GM21367 (cell line): ENCODE results near the gene FOXA1.

Source experiments
- ATAC-seq: cut with Tn5 transposase; IDR thresholded peaks from one replicate; pipeline ENCODE4 v1.9.1; 2021; ENCODE audit not compliant: unreplicated experiment

The FOXA1 gene

DNA sequence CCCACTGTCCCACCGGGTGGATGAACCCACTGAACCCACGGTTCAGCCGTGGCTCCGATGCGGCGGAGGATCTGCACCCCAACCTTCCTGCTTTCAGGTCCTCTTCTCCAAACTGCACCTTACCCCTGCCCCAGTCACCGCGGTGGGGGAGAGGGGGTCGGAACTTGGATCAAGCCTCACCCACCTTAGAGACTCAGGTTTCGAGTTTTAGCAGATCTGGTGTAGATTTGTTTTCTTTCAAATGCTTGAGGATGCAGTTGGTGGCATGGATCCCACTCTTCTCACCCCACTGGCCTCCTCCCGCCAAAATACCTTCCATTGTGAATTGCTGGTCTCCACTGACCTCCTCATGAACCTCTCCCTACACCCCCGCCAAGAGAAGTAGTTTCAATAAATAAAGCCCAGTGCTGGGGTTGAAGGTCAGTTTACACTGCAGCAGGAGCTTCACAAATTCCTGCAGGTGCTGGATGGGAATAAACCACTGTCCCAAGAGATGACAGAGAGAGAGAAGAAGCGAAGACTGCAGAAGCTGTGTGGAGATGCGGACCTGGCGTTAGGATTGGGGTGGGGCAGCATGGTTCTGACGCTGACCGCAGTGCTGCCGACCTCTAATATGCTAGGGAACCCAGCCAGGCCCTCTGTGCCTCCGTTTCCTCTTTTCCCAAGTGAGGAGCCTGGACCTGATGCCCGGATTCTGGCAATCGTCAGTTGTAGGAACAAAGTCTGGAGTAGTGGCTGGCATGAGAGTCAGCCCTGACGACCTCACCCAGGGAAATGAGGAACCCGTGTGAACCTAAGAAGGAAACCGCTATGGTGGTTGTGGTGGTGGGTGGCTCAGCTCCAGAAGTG is 7.8 kb upstream of the FOXA1 start:
- ATAC-seq = no peak

DNA sequence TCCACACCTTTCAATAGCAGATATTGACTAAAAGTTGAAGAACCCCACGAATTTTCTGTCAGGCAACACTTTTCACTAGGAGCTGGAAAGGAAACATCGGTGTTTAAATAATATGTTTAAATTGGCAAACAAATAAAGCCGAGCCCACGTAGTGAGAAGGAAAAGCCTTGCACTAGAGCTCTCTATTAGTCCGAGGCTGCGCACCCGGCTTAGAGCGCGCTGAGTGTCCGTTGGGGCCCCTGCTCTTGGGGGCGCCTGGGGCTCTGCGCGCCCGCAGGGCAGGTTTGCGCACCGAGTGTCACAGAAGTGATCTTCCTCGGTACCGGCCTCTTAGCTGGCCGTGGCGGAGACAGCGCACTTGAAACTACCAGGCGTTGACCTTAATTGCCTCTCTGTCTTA is 6.8 kb upstream of the FOXA1 start:
- no peak for ATAC-seq

DNA sequence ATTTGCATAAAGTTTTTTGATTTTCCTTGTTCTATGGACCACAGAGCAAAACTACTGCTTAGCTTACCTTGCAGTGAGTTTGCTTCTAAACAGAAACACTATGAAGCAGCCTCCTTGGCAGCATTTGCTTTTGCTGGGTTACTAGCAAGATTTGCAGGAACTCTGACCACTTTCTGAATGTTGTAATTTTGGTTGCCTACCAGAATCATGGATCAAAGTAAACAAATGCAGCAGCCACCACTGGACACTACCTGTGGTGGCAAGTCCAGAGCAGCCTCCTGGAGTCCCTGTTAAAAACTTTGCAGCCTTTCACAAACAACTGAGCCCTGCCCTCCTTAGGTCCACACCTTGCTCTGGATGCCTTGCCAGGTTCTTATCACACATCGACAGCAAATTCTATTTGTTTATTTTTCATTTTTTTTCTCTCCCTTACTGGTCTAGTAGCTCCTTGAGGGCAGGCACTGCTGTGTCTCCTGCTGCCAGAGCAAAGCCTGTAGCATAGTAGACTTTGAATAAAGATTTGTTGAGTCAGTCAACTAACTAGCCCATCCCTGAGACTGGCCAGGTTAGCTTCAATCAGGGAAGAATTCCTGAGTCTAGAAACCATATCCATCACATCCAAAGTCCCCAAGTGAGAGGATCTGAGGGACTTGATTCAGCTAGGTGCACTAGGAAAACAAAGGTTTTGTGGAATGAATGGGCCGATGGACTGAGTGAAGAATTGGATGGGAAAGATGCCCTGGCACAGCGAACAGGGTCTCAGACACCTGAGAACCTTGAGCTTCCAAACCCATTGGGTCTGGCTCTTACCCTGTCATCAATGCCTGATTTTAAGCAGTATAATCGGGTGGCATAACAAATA is 6.1 kb upstream of the FOXA1 start:
- no peak for ATAC-seq

DNA sequence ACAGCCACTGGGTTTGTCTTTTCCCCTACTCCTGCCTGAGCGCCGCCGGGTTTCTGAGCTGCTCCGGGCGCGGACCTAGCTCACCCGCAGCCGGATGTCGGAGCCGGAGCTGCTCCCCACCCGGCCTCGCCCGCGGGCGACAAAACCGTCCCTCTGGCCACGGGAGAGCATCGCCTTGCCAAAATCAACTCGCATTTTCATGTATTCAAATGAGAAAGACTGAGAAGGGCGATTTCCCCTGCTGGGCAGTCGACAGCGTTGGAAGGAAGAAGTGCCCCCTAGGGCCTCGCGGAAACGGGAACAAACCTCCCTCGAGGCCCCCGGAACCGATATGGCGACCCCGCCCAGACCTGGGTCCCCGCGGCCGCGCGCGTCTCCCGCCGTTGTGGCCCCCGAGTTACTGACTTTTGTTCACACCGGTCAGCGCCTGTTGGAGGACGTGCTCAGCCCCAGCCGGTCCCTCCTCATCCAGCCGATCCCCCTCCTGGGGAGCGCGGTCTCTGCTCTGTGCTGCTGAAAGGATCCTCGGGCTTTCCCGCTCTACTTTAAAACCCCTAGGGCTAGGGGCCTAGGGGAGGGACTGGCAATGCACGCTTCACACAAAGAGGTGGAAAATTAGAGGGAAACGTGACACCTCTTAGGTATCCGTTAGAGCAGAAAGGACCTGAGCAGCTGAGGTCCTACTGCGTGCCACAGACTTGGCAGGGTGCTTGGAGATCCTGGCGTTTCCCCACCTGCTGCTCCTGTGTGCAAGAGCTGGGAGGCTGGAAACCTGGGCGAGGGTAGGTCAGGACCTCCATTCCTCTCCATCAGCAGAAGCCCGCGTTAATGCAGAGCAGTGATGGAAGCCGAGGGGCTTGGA is 4.7 kb upstream of the FOXA1 start:
- ATAC-seq = no peak

DNA sequence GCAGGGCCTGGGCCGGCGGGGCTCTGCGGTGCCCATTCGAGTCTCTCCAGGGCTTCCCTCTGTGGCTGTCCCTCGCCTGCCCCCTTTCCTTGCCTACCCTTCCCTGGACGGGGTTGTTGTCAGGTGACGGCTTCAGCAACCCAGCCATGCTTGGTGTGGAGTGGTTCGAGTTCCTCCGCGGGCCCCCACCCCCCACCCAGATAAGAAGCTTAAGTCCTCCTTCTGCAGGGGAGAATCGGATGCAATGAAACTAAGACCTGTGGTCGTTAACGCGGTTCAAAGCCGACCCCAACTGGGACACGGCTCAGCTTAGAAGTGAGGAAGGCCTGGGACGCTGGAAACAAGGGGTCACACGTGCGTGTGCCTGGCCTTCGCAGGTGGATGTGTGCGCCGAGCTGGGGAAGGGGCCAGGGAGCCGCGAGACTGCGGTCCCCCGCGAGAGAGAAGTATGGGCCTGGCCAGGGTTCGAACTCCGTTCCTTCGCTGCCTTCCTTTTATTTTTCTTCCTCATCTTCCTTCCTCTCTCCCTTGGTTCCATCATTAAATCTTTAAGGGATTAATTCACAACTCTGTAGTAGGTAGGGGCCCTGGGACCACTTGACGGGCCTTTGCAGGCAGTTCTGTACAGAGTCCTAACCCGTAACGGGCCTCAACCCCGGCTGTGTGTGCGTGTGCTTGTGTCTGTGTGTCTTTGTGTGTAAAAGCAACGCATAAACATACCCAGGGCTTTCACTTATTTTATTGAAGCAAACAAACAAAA is 3.9 kb upstream of the FOXA1 start:
- ATAC-seq = no peak

DNA sequence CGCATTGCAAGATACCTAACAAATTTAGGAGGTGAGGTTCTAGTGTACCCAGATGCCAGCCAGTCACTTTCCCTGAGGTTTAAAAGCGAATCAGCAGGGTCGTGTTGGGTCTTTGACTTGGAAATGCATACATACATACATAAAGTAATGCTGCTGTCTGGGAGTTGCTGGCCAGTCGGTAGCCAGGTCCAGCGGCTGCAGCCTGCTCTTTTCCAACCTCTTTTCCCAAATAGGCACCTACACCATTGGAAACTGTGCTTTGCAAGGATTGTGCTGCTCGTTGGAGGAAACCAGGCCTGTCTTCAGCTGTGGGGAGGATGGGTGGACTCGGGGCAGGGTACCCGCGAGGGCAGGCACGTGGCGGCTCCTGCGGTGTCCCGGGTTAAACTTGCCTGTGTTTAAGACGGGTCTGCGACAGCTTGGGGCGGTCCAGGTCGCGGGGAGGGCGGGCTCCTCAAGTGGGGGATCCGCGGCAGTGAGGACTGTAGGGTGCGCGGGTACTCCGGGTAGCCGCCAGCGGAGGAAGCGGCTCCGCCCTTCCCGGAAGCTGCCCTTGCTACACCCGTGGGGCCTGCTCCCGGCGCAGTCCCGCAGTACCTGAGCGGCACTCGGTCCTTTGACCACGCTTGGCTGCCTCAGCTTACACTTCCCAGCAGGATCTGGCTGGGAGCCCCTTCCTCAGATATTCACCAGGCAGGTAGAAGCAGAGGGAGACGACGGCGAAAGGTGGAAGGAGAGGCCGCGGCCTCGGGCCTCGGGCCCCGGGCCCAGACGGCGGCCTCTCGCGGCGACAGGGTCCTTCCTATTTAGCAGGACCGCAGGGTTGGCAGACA is 3.1 kb upstream of the FOXA1 start:
- no peak for ATAC-seq

DNA sequence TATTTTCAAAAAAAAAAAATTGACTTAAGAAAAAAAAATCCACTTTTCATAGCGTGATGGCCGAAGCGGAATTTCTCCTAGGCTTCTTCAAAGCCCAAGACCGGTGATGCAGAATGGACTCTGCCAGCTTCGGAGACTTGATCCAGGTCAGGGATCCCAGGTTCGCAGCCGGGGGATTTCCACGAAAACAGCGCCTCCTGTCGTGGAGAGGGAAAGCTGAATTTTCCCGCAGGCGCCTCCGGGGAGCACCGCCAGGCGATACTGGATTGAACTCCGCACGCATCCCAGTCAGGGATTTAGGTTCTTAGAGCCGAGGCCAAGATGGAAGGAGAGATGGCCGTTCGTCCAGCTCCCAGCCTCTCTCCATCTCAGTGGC is 2.5 kb upstream of the FOXA1 start:
- ATAC-seq = no peak

DNA sequence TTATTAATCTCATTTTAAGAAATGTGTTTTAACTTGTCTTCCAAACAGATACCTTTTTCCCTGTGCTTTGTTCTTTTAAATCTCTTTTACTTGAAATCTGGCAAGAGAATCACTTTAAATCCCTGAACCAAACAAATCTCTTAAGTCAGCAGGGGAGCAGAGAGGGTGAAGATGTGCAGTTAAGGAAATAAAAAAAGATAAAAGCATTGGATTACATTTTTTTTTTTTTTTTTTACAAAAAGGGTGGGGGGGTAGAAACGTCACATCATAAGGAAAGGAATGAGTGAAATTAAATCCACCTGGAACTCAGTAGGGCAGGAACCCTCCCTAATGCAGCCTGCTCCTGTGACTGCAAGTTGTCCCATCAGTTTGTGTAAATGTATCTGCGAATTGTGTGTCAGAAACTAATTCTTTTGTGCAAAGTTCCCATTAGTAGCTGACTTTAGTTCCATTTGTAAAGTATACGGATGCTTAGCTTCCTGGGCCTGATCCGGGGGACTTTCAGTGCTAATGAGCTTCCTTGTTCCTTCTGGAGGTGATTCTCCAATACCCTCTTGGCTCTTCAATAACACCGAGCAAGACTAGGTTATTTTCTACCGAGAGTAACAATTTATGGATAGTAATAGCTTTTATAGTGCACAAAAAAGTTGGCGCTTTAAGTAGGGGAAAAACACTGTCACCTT is 1.9 kb upstream of the FOXA1 start:
- ATAC-seq = no peak

DNA sequence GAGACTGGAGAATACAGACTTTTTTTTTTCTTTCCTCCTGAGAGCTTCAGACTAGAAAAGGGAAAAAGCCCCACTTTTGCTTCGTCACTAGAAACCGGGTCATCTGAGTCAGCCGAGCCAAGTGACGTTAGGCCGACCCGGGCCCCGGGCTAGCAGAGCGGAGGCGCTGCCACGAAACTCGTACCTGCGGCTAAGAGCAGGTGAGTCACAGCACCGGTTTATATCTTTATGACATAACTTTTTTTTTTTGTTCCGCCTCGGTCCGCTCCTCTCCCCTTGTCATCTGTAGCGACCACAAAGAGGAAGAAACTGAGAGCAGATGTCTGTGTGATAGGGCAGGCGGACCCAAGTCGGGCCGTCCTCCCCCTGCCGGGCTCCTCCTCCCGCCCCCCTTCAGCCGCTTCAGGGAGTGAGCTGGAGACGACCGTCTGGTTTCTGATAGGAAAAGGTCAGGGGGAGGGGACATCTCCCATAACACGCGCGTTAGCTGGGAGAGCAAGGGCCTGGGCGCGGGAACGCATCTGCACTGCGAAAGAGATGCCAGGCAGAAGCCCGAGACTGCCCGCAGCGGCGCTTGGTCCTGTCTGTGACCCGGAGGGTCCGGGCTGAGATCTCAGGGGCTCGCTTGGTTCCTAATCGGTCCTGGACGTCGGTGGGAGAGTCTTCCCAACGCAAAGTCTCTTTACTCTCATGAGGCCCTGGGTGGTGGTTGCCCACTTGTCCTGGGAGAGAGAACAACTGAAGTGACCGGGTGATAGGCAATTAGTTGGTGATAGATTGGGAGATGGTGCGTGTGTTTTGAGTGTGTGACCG is 966 bp upstream of the FOXA1 start:
- peak; percentile 61 for ATAC-seq

DNA sequence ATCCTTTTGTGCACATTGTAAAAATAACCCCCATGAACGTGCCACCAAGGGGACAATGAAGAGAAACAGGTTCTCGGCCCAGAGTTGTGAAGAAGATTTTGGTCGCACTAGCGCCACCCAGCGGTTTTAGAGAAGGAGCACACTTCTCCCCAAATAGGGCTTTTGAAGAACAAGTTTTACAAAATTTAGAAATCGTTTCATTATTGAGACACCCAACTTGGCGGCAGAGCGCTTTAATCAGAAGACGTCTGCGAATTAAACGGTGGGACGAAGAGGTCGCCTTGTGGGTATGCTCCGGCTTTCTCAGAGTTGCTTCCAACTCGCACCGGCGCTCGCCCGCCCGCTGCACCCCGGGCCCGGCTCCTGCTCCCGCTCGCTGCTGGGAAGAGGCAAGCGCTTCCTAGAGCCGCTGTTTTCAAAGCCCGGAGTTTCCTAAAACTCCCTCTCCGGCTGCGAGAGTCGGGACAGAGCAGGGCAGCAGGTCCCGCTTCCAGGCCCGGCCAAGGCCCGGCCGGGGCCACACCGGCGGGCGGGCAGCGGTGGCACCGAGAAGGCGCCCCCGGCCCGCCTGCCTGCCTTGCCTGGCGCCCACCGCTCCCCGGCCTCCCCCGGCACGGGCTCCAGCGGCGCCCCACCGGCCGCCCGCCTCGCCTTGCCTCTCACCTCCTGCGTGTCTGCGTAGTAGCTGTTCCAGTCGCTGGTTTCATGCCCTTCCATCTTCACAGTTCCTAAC is 645 bp downstream of the FOXA1 start:
- ATAC-seq = peak; percentile 42

DNA sequence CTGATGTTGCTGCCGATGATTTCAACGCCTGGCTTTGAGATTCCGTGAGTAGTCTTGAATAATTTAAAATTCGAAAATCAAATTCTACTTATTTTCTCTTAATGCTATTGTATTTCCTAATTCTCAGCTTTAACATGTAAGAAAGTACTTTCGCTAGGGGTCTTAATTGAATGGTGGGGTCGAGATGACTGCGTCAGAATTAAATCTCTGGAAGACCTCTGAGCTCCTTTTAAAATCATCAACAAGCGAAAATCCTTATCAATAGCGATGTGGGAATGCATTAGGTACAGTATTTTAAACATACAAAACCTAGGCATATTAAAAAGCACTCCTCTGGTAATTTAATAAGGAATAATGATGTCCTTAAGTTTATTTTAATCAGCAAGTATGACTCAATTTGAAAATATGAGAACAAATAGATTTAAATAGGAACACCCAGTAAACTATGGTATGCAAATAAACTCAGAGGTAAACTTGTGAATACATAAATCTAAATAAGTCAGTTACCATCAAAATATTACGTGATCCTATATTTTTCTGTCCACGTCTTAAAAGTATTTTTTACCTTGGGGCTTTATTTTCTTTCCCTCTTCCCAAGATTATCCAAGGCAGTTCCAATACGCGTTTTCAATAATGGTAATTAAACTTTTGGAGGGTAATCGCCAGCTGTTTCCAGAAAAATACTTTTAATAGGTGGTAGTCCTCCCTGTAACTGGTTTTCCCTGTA is 1.4 kb downstream of the FOXA1 start:
- no peak for ATAC-seq

DNA sequence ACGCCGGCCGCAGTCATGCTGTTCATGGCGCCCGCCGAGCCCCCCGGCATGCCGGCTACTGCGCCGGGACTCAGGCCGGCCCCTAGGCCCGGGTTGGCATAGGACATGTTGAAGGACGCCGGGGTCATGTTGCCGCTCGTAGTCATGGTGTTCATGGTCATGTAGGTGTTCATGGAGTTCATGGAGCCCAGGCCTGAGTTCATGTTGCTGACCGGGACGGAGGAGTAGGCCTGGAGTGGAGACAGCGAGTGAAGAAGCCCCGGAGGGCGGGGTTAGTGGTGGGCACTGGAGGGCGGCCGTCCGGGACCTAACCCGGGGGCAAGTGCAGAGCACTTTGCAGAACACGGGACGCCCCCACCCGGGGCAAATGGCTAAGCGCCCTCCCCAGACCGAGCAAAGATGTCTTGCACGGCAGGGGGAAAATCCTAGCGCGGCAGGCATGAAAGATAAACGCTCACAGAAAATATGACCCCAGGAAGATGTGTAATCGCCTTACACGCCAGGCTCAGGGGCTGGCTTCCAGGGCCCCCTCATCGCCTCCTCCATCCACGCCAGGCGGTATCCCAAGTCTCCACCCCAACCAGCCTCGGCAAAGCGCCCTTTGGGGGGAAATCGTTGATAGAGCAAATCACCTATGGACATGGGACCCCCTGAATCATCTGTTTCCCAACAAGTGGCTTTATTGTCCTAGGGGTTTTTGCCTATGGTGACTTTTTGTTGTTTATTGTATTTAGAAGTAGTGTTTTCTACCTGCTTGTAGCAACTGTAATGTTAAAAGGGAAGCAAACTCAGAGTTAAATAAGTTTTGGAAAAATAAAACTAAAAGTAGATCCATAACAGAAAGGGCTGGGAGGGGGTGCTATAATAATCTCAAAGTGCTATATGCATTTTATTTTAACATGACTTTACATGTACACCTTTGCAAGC is 2.3 kb downstream of the FOXA1 start:
- no peak for ATAC-seq

DNA sequence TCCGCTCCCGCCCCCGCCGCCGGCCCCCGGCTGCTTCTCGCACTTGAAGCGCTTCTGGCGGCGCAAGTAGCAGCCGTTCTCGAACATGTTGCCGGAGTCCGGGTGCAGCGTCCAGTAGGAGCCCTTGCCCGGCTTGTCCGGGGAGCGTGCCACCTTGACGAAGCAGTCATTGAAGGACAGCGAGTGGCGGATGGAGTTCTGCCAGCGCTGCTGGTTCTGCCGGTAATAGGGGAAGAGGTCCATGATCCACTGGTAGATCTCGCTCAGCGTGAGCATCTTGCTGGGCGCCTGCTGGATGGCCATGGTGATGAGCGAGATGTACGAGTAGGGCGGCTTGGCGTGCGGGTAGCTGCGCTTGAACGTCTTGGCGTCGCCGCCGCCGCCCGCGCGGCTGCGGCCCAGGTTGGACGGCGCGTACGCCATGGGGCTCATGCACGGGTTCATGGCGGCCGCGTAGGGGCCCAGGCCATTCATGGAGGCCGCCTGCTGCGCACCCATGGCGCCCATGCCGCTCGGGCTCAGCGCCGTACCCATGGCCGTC is 3.0 kb downstream of the FOXA1 start:
- ATAC-seq = no peak

DNA sequence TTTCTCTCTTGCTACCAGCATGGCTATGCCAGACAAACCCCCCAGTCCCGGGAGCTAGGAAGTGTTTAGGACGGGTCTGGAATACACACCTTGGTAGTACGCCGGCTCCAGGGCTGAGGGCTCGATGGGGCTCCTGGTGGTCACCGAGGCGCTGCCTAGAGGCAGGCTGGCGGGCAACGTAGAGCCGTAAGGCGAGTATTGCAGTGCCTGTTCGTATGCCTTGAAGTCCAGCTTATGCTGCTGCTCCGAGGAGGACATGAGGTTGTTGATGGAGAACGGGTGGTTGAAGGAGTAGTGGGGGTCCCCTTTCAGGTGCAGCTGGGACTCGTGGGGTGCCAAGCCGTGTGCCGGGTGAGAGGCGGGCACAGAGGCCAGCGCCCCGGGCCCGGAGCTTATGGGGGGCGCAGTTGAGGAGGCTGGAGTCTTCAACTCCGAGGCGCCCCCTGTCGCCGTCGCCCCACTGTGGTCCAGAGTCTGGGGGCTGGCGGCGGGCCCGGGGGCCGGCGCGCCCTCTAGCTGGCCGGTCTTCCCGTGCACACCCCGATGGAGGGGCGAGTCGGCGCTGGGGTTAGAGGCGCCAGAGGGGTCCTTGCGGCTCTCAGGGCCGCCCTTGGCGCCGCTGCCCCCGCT is 3.6 kb downstream of the FOXA1 start:
- ATAC-seq = no peak
